ENCODE results near the gene PSMD9.

DNA sequence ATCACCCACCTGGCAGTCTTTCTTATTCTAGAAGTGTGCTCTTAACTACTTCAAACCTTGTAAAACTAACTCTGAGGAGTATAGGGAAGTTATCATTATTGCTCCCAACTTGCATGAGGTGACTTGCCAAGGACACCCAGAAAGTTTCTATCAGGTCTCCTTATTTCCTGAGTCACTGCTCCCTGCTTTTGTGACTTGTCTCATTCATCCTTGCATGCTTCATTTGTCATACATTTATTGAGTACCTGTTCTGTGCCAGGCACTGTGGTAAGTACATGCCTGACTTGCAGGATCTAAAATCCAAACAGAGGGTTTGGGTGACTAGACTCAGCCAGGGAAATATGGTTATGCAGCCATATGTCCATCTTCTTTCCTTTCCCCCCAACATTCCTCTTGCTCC is 55.3 kb downstream of the PSMD9 start:
- TF ChIP-seq CTCF (IDR thresholded peaks at IDR 0.05 in 2 of 3, conservative IDR thresholded peaks at IDR 0.05 in 1 of 3; ENCODE audit: borderline replicate concordance in 1 of 3, insufficient read depth in 1 of 3, low read depth in 2 of 3, low read length in 2 of 3) (no peak), POLR2AphosphoS5 (IDR thresholded peaks at IDR 0.05; ENCODE audit: low read depth, low read length) (no peak), SP1 (IDR thresholded peaks at IDR 0.05; ENCODE audit: low read depth) (no peak), POLR2A (IDR thresholded peaks at IDR 0.05; ENCODE audit: borderline replicate concordance, extremely low read depth, insufficient read depth, insufficient read length) (no peak), JUND (IDR thresholded peaks at IDR 0.05) (no peak), TCF7L2 (IDR thresholded peaks at IDR 0.05; ENCODE audit: borderline replicate concordance, extremely low read depth, insufficient read depth, insufficient read length) (no peak), RAD21 (IDR thresholded peaks at IDR 0.05; ENCODE audit: low read depth) (no peak), ZNF274 (IDR thresholded peaks at IDR 0.05; ENCODE audit: low read depth, low read length) (no peak), CEBPB (IDR thresholded peaks at IDR 0.05; ENCODE audit: low read depth) (no peak)
- TF ChIP-seq, protein P1, sequence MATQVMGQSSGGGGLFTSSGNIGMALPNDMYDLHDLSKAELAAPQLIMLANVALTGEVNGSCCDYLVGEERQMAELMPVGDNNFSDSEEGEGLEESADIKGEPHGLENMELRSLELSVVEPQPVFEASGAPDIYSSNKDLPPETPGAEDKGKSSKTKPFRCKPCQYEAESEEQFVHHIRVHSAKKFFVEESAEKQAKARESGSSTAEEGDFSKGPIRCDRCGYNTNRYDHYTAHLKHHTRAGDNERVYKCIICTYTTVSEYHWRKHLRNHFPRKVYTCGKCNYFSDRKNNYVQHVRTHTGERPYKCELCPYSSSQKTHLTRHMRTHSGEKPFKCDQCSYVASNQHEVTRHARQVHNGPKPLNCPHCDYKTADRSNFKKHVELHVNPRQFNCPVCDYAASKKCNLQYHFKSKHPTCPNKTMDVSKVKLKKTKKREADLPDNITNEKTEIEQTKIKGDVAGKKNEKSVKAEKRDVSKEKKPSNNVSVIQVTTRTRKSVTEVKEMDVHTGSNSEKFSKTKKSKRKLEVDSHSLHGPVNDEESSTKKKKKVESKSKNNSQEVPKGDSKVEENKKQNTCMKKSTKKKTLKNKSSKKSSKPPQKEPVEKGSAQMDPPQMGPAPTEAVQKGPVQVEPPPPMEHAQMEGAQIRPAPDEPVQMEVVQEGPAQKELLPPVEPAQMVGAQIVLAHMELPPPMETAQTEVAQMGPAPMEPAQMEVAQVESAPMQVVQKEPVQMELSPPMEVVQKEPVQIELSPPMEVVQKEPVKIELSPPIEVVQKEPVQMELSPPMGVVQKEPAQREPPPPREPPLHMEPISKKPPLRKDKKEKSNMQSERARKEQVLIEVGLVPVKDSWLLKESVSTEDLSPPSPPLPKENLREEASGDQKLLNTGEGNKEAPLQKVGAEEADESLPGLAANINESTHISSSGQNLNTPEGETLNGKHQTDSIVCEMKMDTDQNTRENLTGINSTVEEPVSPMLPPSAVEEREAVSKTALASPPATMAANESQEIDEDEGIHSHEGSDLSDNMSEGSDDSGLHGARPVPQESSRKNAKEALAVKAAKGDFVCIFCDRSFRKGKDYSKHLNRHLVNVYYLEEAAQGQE (IDR thresholded peaks at IDR 0.05; ENCODE audit: low read depth) = no peak
- TF ChIP-seq, protein P2, sequence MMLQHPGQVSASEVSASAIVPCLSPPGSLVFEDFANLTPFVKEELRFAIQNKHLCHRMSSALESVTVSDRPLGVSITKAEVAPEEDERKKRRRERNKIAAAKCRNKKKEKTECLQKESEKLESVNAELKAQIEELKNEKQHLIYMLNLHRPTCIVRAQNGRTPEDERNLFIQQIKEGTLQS (IDR thresholded peaks at IDR 0.05) = no peak

All from HCT116 (cell line).